Cerebellar nuclear complex (tissue), 1 donor: ENCODE results near the gene PDSS2.
A peak's percentile ranks its signal among the peaks of the same experiment; 100 is the strongest.
"Not testable (repeated sequence)": the region's sequence is repeated elsewhere in the genome, so short reads cannot be mapped to it uniquely, and the experiment has no call there.

Experiments
- DNase-seq, 2 experiments: peaks; one replicate each; lab custom pipeline; 2025; lab: John Stamatoyannopoulos, UW

Gene PDSS2

DNA sequence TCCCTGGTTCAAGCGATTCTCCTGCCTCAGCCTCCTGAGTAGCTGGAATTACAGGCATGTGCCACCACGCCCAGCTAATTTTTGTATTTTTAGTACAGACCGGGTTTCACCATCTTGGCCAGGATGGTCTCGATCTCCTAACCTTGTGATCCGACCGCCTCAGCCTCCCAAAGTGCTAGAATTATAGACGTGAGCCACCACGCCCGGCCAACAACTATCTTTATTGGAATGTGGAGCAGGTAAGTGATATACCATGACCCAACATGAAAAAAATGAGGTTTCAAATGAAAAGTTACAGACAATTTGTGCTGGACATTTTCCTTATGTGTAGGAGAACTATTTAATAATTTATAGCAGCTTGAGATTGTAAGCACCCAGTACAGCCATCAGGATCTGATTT lies 340.8 kb downstream of the PDSS2 start:
- not testable (repeated sequence) for DNase-seq

DNA sequence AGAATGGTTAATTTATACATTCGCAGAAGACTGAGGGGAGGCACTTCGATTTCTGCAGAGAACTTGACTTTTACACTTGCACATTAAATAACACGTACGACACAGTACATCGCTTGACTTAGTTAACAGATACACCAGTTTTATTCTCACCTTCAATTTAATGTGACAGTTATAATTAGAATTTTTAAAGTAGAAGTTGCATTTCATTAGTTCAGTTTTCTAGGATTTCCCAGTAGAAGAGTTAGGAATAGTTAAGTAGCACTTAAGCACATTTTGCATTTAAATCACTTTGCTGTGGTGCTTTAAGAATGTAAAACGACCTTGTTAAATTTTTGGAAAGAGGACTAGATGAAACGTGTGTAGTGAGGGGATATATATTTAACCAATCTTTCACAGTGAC lies 342.4 kb downstream of the PDSS2 start:
- DNase-seq, result no peak

DNA sequence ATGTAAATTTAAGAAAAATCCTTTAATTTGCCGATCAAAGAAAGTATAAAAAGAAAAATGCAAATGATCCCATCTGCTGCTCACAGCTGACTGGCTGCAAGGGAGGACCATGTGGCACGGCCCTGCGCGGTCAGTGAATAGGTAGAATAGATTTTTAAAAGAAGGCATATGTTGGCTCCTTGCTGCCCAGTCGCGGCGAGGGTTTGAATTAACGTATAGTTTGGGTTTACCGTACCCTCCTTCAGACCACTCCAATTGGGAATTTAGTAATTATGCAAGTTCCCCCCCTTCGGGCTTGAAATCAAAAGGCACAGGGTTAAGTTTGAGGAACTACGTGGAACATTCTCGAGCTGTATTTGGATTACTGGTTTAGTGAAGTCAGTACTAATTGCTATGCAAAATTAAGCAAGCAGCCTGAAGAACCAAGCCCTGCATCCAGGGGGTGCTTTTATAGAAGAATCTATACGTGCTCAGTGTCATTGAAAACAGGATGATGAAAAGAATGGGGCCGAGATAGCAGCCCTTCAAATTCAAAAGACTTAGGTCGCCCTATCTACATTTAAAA lies 343.0 kb downstream of the PDSS2 start:
- no peak for DNase-seq

DNA sequence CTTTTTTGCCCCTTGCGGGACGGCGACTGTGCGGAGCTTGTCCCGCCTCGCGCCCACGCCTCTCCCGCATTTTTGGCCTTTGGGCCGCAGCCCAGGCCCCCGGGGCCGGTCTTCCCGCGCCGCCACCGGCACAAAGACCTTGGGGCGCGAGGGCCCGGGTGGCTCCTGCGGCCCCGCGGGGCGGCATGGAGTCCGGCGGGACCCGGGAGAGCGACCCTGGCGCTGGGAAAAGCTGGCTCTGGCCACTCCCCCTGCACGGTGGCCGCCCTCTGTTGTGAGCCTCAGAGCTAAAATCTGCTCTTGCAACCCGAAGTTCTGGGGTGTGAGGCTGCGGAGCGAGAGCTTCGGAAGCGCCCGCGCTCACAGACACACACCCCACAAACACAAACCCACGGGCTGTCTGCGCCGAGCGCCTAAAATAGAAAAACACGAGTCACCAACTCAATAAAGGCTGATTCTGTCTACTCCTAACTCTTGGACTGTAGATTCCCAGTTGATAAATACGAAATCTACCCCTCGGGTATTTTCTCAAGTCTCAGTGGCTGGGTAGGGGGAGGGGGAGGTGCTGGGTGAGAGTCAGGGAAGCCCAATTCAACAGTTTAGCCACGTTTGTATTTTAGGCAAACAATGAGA lies 343.6 kb downstream of the PDSS2 start:
- no peak for DNase-seq

DNA sequence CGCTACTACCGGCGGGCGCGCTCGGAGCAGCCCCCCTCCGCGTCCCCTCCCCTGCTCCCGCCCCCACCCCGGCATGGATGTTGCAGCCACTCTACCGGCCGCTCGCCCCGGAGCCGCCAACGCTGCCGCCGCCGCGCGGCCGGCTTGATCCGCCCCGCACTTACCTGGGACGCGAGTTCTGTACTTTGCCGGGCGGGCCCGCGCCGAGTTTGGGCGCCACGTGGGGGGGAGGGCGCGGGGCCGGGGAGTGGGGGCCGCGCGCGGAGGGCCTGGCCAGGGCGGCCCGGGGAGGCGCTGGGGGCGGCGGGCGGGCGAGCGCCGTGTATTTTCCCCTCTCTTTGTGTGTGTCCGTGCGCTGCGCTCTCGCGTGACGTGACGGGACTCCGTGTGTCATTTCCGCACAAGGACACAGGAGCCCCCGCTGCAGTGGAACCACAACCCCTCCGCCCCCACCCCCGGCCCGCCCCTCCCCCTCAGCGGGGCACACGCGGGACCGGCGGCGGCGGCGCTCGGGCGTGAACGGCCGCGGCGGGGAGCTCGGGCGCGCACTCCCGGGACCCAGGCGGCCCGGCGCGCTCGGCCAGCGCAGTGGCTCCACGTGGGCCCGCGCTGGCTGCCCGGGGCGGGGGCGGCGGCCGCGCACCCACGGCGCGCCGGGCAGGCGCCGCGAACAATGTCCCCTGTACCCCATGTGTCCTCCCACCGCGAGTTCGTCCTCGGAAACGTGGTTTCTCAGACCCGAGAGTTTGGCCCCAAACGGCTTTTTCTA lies 344.3 kb downstream of the PDSS2 start, which contains the start of gene BEND3:
Gene BEND3 (minus strand): TSS at position 590 of the 769 bp plus-strand sequence. CDS start 16,230 bp downstream, outside the sequence.
- DNase-seq, result no peak

DNA sequence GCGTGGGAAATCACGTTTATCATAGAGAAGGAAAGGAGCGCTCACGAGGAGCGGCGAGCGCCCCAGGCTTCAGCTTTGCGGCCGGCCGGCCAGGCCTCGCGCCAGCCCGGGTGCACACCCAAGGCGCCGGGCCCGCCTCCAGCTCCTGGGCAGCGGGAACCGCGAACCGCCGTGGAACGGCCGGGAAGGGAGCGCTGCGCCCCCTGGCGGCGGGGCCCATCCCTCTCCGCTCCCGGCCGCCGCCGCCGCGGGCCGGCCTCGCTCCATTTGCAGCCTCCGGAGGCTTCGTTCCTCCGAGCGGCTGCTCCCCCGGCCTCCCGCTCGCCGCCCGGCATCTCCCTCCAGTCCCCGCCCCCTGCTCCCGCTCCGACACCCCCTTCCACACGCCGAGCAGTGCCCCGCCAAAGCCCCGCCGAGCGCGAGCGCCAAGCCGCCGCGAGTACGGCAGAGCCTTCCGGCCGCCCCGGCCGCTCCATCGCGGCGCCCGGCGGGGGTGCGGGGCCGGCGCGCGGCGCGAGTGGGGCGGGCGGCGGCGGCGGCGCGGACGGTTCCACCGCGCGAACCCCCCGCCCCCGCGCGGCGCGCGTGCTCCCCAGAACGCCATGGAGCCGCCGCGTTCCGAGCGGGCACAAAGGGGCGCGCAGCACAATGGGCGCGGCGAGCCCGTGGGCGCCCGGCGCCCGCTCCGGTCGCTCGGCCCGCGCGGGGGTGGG lies 345.0 kb downstream of the PDSS2 start:
- DNase-seq, result peak in 1 of 2 experiments; percentile 48

DNA sequence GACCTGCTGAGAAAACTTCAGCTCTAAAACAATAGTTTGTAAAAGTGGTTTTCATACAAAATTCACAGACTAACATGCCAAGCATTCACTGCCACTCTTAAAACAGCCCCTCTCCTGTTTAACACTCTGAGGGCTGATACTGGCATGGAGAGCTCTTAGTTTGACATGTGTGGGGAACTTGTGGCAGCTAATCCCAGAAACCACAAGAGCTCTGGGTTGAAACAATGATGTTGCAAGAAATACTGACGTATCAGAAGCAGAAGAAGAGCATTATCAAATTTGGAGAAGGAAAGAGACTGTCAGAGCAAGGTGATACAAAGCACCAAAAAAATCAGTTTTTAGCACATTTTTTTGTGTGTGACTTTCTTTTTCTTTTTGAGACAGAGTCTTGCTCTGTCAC lies 349.2 kb downstream of the PDSS2 start:
- no peak for DNase-seq

DNA sequence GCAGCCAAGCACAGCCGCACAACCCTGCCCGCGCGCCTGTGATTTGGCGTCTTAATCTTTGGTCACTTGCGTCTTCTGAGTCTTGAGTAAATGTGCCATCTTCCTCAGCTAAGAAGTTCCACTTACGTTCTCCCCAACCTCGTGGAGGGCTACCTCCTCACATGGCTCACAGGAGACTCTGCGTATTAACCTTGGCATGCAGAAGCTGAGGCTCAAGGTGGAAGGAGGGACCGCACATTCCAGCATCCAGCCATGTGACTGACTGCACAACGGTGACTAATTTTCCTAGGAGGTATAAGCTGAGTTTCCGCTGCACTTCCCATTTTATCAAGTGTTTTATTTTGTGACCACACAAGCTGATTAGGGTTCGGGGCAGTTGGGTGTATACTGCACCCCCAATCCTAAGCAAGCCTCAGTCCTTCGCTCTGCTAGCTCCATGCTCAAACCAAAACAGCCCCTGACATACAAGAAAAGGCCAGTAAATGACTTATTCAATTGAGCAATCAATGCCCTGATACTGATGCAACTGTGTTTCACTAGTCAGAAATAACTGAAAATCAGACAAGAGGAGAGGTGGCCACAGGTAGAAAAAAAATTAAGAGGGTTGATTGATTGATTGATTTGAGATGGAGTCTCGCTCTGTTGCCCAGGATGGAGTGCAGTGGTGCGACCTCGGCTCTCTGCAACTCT lies 351.0 kb downstream of the PDSS2 start:
- no peak for DNase-seq

DNA sequence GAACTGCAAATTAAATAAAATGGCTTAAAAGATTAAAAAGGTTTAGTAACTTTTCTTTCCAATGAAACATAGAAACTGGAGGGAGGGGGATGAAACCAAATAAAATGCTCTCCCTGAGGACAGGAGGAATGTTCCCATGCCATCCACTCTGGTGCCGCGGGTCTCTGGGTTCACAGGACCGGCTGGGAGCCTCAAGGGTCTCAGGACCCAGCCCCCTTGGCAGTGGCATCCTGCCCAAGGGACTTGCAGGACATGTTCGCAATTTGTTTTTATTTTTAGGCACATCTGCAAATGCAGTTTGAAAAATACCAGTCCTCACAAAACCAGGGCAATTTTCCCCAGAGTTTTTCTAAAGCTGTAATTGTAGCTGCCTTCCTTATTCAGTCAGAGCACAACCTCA lies 351.6 kb downstream of the PDSS2 start:
- no peak for DNase-seq

DNA sequence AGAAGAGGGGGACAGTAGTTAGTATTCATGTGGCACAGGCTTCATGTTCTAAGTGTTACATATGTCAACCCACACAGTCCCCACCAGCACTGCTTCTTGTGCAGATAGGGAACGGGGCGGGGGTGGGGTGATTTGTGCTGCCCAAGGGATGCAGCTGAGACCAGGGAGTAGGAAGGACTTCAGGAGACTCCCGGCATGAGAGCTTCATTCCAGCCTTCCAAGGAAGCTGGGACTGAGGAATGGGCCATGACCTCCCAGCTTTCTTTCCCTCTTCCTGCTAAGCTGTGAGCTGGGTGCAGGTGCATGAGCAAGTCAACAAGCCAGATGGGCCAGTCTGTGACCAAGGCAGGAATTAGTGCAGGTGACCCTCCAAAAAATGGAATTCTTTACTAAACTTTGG lies 353.2 kb downstream of the PDSS2 start:
- DNase-seq, result no peak

DNA sequence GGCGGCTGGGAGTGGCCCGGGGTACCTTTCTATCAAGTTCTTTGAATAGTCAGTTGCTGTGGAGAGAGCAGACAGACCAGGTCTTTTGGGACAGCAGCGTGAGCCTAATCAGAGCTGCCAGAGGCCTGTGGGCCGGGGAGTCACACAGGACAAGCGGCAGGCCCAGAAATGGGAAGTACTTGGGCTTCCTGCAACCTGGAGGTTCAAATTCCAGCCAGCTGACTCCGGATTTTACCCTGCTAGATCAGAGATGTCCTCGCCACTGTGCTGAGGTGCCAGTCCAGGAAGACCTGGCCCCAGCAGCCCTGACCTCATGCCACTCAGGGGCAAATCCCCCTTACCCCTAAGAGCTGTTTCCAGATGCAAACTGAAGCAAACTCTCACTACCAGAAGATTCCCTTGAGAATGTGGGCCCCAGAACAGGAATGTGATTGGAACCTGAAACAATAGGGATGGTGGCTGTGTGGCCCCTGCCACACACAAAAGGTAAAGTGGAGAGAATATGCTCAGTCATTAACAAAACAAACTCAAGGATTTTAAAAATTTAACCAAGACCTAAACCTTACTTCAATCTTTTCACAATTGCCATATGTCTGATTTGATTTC lies 353.8 kb downstream of the PDSS2 start:
- DNase-seq, result no peak

DNA sequence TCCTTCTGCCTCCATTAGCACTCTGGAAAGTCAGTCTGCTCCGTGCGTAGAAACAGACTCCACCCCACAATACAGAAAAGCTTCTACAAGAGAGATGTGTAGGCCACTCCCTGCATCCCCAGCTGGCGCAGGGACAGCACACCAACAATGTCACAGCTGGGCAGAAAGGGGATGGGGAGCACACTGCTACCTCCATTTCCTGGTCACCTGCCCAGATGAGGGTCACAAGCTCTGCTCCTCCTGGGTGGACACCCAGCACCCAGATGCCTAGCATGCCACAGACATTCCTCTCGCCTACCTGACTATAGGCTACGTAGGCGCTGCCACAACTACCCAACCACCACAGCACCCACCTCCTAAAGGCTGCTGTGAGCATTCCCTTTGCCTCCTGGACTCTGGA lies 356.3 kb downstream of the PDSS2 start:
- DNase-seq, result no peak
